GM12892 (cell line): ENCODE results near the gene GFOD2.

Source experiments
- DNase-seq: peaks from one replicate; pipeline ENCODE4 v3.0.0; 2011; ENCODE audit not compliant: insufficient read length
- FAIRE-seq: peaks from 2 replicates; lab custom pipeline; 2011; peaks lifted over from hg19 to GRCh38; lab: Jason Lieb, UNC
- POLR2A ChIP-seq: IDR thresholded peaks from 2 replicates; pipeline ENCODE4 v1.6.1; 2011; ENCODE audit warnings: low read depth, low read length, control low read depth
- POLR2AphosphoS5 ChIP-seq: IDR thresholded peaks from 2 replicates; pipeline ENCODE4 v1.6.1; 2011; ENCODE audit warnings: low read depth, low read length, control low read depth
- TAF1 ChIP-seq: IDR thresholded peaks from 2 replicates; pipeline ENCODE4 v1.6.1; 2011; ENCODE audit warnings: low read depth, mild to moderate bottlenecking, control low read depth, low read length, borderline replicate concordance

Gene GFOD2

DNA sequence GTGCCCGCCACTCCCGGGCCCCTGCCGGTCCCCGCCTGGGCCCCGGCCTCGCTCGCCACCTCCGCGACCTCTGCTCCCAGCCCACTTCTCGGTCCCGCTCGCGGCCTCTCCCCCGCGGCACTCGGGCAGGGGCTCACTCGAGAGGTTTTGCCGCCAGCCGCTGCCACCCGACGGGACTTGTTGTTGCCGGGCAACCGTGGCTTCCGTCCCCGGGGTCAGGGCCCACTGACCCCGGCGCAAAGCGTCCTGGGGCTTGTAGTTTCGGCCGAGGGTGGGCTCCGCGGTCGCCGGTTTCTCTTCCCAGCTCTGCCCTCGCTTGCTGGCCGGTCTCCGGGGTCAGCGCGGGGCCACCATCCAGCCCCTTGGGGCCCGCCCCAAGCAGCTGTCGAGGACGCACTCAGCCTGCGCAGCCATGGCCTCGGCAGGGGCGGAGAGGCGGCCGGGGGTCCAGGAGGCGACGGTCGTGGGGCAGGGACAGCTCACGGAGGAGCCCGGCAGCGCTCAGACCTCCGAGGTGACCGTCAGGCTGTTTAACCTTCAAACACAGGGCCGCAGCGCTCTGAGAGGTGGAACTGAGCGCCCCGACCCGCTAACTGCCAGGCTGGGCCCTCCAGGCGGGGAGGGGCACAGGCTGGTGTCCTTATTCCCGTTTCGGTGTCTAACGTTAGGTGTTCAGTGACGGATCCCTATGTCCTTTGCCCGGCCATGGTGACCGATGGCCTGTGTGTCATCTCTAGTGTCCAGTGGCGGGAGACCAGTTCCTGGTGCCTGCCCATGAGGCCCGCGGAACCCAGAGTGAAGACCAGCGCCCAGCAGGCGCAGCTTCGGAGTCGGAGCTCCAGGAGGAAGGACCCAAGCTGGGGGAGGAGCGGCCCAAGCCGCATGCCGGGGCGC, 52.3 kb downstream of the GFOD2 start, which contains the start of the genes C16orf86 and ENKD1:
TSS of gene C16orf86 (plus strand) at position 256 of the 894 bp plus-strand sequence. CDS start at position 413, 157 bp downstream.
TSS of gene ENKD1 (minus strand) at position 192 of the 894 bp plus-strand sequence. CDS start 308 bp downstream, outside the sequence.
- peak; percentile 98 for DNase-seq
- FAIRE-seq: peak; percentile 89
- TF ChIP-seq POLR2AphosphoS5: no peak
- no peak for TF ChIP-seq TAF1
- no peak for TF ChIP-seq POLR2A

DNA sequence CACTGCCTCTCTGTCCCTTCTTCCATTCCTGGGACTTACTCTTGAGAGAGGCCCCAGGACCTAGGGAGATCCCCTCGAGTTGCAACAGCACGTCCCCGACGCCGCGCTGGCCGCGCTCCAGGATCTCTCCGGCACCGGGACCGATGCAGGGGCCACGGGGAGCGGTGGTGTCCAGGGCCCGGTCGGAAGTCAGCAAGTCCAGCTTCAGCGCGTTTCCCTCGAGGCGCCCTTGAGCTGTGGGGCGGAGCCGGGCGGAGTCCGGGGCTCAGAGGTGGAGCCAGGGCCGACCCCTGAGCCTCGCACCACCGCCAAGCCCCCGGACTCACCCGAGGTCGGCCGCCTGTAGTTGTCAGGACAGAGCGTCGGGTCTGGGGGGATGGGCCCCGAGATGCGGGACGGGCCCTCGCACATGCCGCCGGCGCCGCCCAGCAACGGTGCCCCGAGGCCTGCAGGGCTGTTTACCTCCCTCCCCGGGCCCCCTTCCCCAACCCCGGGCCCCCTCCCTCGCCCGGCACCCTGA, 53.0 kb downstream of the GFOD2 start:
- no peak for TF ChIP-seq POLR2A
- no peak for TF ChIP-seq TAF1
- TF ChIP-seq POLR2AphosphoS5: no peak
- FAIRE-seq: peak; percentile 33
- no peak for DNase-seq

DNA sequence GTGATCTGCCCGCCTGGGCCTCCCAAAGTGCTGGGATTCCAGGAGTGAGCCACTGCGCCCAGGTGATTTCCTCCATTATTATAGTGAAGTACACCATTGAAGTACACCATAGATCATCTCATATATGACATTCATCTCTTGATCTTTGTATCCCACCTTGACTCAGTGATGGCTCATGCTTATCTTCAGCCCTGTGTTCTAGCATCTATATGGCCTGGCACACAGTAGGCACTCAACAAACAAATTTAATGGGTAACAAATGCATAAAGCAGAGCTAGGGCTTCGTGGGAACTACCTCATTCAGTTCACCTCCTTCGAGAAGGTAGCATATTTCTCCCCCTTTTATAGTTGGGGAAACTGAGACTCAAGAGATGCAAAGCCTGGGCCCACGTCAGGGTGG, 53.5 kb downstream of the GFOD2 start:
- peak; percentile 17 for FAIRE-seq

DNA sequence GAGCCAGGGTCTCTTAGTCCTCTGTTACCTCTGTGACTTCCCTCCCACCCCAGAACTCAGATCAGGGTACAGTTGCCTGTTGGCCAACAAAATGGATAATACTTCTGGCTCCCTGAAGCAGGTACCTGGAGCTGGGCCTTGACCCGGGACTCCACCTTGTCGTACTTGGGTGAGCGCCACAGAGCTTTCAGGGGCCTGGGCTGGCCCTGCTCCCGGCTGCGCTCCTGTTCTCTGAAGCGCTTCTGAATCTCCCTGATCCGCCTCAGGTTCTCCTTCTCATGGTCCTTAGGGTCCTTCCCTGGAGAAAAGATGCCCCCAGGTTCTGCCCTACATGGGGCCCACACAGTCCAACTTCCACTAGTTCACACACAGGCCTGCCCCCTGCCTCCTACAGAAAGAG, 54.2 kb downstream of the GFOD2 start:
- DNase-seq (no peak), FAIRE-seq (no peak)
- TF ChIP-seq POLR2A (no peak), POLR2AphosphoS5 (no peak), TAF1 (no peak)

More for the DNA sequence above, 53.5 kb downstream of the GFOD2 start:
- no peak for TF ChIP-seq POLR2A
- no peak for TF ChIP-seq TAF1
- TF ChIP-seq POLR2AphosphoS5: no peak
- DNase-seq: no peak

DNA sequence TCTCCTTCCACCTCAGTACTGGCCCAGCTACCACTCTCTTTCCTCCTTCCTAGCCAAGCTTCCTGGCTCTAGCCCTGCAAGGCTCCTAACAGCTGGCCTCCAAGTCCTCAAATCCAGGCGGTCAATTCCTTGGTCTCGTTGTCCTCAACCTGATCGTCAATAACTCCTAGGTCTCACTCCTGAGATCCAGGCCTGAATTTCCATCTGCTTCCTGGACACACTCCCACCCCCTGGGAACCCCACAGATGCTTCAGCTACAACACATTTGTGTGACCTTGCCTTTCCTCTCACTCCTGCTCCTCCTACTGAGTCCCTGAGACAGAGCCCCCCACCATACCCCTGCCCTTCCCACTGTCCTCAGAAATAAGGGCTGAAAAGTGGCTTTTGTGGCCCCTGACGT, 54.9 kb downstream of the GFOD2 start:
- no peak for DNase-seq
- FAIRE-seq: no peak
- TF ChIP-seq POLR2A (no peak), TAF1 (no peak), POLR2AphosphoS5 (no peak)

- TF ChIP-seq TAF1 (no peak), POLR2AphosphoS5 (no peak), POLR2A (no peak)
- DNase-seq (no peak), FAIRE-seq (no peak)
Observed at GRCh38 chr16:67663877-67664222, 55.3 kb downstream of the GFOD2 start.

GRCh38 chr16:67663151-67663876, 55.8 kb downstream of the GFOD2 start:
- FAIRE-seq (no peak), DNase-seq (no peak)
- TF ChIP-seq POLR2A: no peak
- TF ChIP-seq TAF1: no peak
- no peak for TF ChIP-seq POLR2AphosphoS5

DNA sequence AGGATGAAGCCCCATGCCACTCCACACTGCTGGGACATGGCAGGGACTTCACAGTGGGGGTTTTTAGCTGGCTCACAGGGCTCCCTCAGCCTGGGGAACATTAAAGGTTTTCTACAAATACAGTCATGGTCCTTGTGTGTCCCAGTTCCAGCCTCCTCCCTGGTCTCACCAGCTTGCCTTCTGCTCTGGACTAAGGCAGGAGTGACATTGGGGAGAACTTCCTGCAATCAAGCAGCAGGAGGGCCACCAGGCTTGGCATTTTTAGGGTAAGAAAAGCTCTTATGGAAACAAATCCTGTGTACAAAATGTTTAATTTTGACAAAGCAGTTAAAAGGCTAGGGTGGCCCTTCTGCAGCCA, 56.5 kb downstream of the GFOD2 start:
- DNase-seq: no peak
- no peak for FAIRE-seq

DNA sequence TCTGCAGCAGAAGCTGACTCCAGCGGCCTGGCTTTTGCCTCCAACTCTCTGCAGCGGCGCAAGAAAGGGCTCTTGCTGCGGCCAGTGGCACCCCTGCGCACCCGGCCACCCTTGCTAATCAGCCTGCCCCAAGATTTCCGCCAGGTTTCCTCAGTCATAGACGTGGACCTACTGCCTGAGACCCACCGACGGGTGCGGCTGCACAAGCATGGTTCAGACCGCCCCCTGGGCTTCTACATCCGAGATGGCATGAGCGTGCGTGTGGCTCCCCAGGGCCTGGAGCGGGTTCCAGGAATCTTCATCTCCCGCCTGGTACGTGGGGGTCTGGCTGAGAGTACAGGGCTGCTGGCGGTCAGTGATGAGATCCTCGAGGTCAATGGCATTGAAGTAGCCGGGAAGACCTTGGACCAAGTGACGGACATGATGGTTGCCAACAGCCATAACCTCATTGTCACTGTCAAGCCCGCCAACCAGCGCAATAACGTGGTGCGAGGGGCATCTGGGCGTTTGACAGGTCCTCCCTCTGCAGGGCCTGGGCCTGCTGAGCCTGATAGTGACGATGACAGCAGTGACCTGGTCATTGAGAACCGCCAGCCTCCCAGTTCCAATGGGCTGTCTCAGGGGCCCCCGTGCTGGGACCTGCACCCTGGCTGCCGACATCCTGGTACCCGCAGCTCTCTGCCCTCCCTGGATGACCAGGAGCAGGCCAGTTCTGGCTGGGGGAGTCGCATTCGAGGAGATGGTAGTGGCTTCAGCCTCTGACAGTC, 57.0 kb downstream of the GFOD2 start:
- FAIRE-seq (no peak), DNase-seq (no peak)
- TF ChIP-seq POLR2AphosphoS5 (no peak), POLR2A (no peak), TAF1 (no peak)

More for the DNA sequence above, 56.5 kb downstream of the GFOD2 start:
- TF ChIP-seq POLR2AphosphoS5: no peak

DNA sequence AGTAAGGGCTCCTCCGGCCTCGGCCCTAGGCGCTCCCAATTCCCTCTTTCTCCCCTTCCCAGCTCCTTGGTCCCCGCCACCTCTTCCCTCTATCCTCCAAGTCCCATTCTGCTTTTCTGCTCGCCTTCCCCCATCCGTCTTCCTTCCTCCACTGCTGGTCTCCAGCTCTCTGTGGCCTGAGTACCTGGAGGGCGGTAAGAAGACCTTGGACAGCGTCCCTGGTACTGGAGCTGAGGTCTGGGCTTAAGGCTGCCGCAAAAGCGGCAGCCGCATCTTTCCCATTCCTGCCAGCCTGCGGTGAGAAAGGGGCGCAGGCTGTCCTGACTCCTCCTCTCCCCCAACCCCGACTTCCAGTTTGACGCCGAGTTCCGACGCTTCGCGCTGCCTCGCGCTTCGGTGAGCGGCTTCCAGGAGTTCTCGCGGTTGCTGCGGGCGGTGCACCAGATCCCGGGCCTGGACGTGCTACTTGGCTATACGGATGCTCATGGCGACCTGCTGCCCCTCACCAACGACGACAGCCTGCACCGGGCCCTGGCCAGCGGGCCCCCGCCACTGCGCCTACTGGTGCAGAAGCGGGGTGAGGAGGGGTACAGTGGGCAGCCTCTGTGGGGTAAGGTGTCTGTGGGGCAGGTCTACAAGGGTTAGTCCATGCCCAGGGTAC, 57.9 kb downstream of the GFOD2 start:
- FAIRE-seq: no peak
- no peak for TF ChIP-seq POLR2A
- TF ChIP-seq TAF1: no peak
- no peak for TF ChIP-seq POLR2AphosphoS5
- DNase-seq: no peak

- TF ChIP-seq POLR2A (no peak), POLR2AphosphoS5 (no peak; the same call in 1 of the 2 replicates), TAF1 (no peak)
- DNase-seq: peak; percentile 100
- FAIRE-seq: peak; percentile 99
Observed at GRCh38 chr16:67660564-67661028, 58.5 kb downstream of the GFOD2 start, which contains the start of gene PARD6A. Gene PARD6A (plus strand): TSS chr16:67660960. CDS start chr16:67661039, 79 bp downstream.
